Measurements from ENCODE around the gene VWDE. TPM values are rescaled to one million over a fixed set of nuclear protein-coding genes. Genes with fewer than 3 reads are reported as not detected.
"Not testable (repeated sequence)": the region's sequence is repeated elsewhere in the genome, so short reads cannot be mapped to it uniquely, and the experiment has no call there.

Gene VWDE
- polyA plus RNA-seq, 3 donors: not detected

- Histone ChIP-seq H3K36me3 (replicated peaks in 1 of 2; ENCODE audit: control insufficient read depth in 1 of 2, insufficient read depth in 2 of 2, low read length in 2 of 2) (no peaks in the 10 kb centered on the region), H3K4me1 (ENCODE audit: control insufficient read depth in 1 of 2, insufficient read depth in 2 of 2, low read length in 2 of 2) (no peaks in the 10 kb centered on the region), H3K79me2 (ENCODE audit: insufficient read depth, low read length) (no peaks in the 10 kb centered on the region), H3K9ac (ENCODE audit: insufficient read depth, low read length, poor library complexity, severe bottlenecking) (no peak overlapping the region), H2AFZ (ENCODE audit: insufficient read depth, low read depth, low read length, poor library complexity, severe bottlenecking) (no peak overlapping the region), H3K4me2 (replicated peaks; ENCODE audit: extremely low read depth, low read length, poor library complexity, severe bottlenecking) (no peak overlapping the region), H3K27ac (ENCODE audit: low read depth in 1 of 2, low read length in 2 of 2) (no peak overlapping the region), H3K4me3 (replicated peaks in 1 of 3; ENCODE audit: low read depth in 2 of 3, low read length in 3 of 3) (no peak overlapping the region), H3K9me3 (replicated peaks in 1 of 2; ENCODE audit: control insufficient read depth in 1 of 2, insufficient read depth in 1 of 2, low read length in 2 of 2) (no peaks in the 10 kb centered on the region), H4K20me1 (ENCODE audit: insufficient read depth, low read length) (no peaks in the 10 kb centered on the region), H3K27me3 (ENCODE audit: control insufficient read depth in 2 of 2, insufficient read depth in 2 of 2, low read length in 2 of 2) (no peaks in the 10 kb centered on the region)
- no peak overlapping the region for H3K27ac Mint-ChIP-seq
- H3K36me3 Mint-ChIP-seq: no peaks in the 10 kb centered on the region
- DNase-seq: no peak
- intact Hi-C loops (cut with micrococcal nuclease): no loop called here
- H3K4me3 Mint-ChIP-seq: no peak overlapping the region
- no peak for TF ChIP-seq CTCF (IDR thresholded peaks at IDR 0.05)
- H3K27me3 Mint-ChIP-seq (ENCODE audit: low read depth in 3 of 3): peaks cover 0 to 6% (median 0%) of the 10 kb centered on the region in 3 donors
- no peaks in the 10 kb centered on the region for H3K4me1 Mint-ChIP-seq
- H3K9me3 Mint-ChIP-seq: peaks cover 0 to 6% (median 0%) of the 10 kb centered on the region in 7 donors
Observed at GRCh38 chr7:12410523-12410922, 6.9 kb upstream of the VWDE start.

- Histone ChIP-seq H2AFZ (ENCODE audit: insufficient read depth, low read depth, low read length, poor library complexity, severe bottlenecking) (no peak overlapping the region), H3K36me3 (replicated peaks in 1 of 2; ENCODE audit: control insufficient read depth in 1 of 2, insufficient read depth in 2 of 2, low read length in 2 of 2) (no peaks in the 10 kb centered on the region), H3K79me2 (ENCODE audit: insufficient read depth, low read length) (no peaks in the 10 kb centered on the region), H3K4me1 (ENCODE audit: control insufficient read depth in 1 of 2, insufficient read depth in 2 of 2, low read length in 2 of 2) (peaks cover 3 to 4% of the 10 kb centered on the region in 2 donors), H3K9me3 (replicated peaks in 1 of 2; ENCODE audit: control insufficient read depth in 1 of 2, insufficient read depth in 1 of 2, low read length in 2 of 2) (no peaks in the 10 kb centered on the region), H3K9ac (ENCODE audit: insufficient read depth, low read length, poor library complexity, severe bottlenecking) (no peak overlapping the region), H3K27me3 (ENCODE audit: control insufficient read depth in 2 of 2, insufficient read depth in 2 of 2, low read length in 2 of 2) (no peaks in the 10 kb centered on the region), H4K20me1 (ENCODE audit: insufficient read depth, low read length) (no peaks in the 10 kb centered on the region), H3K27ac (ENCODE audit: low read depth in 1 of 2, low read length in 2 of 2) (no peak overlapping the region), H3K4me3 (replicated peaks in 1 of 3; ENCODE audit: low read depth in 2 of 3, low read length in 3 of 3) (no peak overlapping the region), H3K4me2 (replicated peaks; ENCODE audit: extremely low read depth, low read length, poor library complexity, severe bottlenecking) (no peak overlapping the region)
- Mint-ChIP-seq H3K4me1 (peaks cover 4% of the 10 kb centered on the region), H3K27me3 (ENCODE audit: low read depth in 3 of 3) (peaks cover 2 to 10% (median 6%) of the 10 kb centered on the region in 3 donors), H3K36me3 (no peaks in the 10 kb centered on the region), H3K4me3 (no peak overlapping the region), H3K27ac (no peak overlapping the region), H3K9me3 (peaks cover 0 to 6% (median 0%) of the 10 kb centered on the region in 7 donors)
- WGBS (ENCODE audit: insufficient coverage): 84% methylated on average over 3 of the region's 4 CpGs
- no peak for DNase-seq
- TF ChIP-seq CTCF (IDR thresholded peaks at IDR 0.05): no peak
- intact Hi-C loops (cut with micrococcal nuclease): no loop called here
Observed at GRCh38 chr7:12409097-12409711, 5.5 kb upstream of the VWDE start.

GRCh38 chr7:12407652-12408051 is 4.0 kb upstream of the VWDE start:
- H3K36me3 Mint-ChIP-seq; H3K27ac ChIP-seq (ENCODE audit: low read depth in 1 of 2, low read length in 2 of 2); H3K9me3 Mint-ChIP-seq; H3K9ac ChIP-seq (ENCODE audit: insufficient read depth, low read length, poor library complexity, severe bottlenecking); H3K4me3 ChIP-seq (replicated peaks in 1 of 3; ENCODE audit: low read depth in 2 of 3, low read length in 3 of 3); H3K9me3 ChIP-seq (replicated peaks in 1 of 2; ENCODE audit: control insufficient read depth in 1 of 2, insufficient read depth in 1 of 2, low read length in 2 of 2); H3K36me3 ChIP-seq (replicated peaks in 1 of 2; ENCODE audit: control insufficient read depth in 1 of 2, insufficient read depth in 2 of 2, low read length in 2 of 2); H3K4me2 ChIP-seq (replicated peaks; ENCODE audit: extremely low read depth, low read length, poor library complexity, severe bottlenecking); intact Hi-C loops (cut with micrococcal nuclease); H4K20me1 ChIP-seq (ENCODE audit: insufficient read depth, low read length); H3K79me2 ChIP-seq (ENCODE audit: insufficient read depth, low read length); H2AFZ ChIP-seq (ENCODE audit: insufficient read depth, low read depth, low read length, poor library complexity, severe bottlenecking); H3K27ac Mint-ChIP-seq; DNase-seq; H3K27me3 ChIP-seq (ENCODE audit: control insufficient read depth in 2 of 2, insufficient read depth in 2 of 2, low read length in 2 of 2): not testable (repeated sequence)
- Mint-ChIP-seq H3K27me3 (ENCODE audit: low read depth in 3 of 3) (peaks cover 14 to 17% (median 17%) of the 10 kb centered on the region in 3 donors), H3K4me1 (peaks cover 19% of the 10 kb centered on the region), H3K4me3 (peak overlapping the region in 1 of 2 donors; percentile 8)
- H3K4me1 ChIP-seq (ENCODE audit: control insufficient read depth in 1 of 2, insufficient read depth in 2 of 2, low read length in 2 of 2): peaks cover 16 to 17% of the 10 kb centered on the region in 2 donors
- WGBS (ENCODE audit: insufficient coverage): no CpG with 5 or more reads among the region's 8 CpGs
